Hepatocyte (in vitro differentiated cells): ENCODE measurements around the gene MACF1.

Experiments used
- EZH2 ChIP-seq: fragments of 200-600 bp; sonication (generic); IDR thresholded peaks from 2 replicates; pipeline ENCODE4 v1.6.1; 2016; ENCODE audit warnings: antibody characterized with exemption, mild to moderate bottlenecking, borderline replicate concordance
- EZH2phosphoT487 ChIP-seq: fragments of 200-600 bp; sonication (generic); IDR thresholded peaks from one replicate; pipeline ENCODE4 v1.6.1; 2018; ENCODE audit warnings: antibody characterized with exemption, mild to moderate bottlenecking, low read depth, moderate library complexity; ENCODE audit not compliant: unreplicated experiment, severe bottlenecking
- TF ChIP-seq, protein P1 (sequence below): fragments of 200-600 bp; sonication (generic); IDR thresholded peaks from 2 replicates; pipeline ENCODE4 v1.5.1; 2016; ENCODE audit warnings: antibody characterized with exemption, mild to moderate bottlenecking; ENCODE audit not compliant: poor library complexity

GRCh38 chr1:39159224-39160036, 45.1 kb upstream of the MACF1 start:
- TF ChIP-seq, protein P1, sequence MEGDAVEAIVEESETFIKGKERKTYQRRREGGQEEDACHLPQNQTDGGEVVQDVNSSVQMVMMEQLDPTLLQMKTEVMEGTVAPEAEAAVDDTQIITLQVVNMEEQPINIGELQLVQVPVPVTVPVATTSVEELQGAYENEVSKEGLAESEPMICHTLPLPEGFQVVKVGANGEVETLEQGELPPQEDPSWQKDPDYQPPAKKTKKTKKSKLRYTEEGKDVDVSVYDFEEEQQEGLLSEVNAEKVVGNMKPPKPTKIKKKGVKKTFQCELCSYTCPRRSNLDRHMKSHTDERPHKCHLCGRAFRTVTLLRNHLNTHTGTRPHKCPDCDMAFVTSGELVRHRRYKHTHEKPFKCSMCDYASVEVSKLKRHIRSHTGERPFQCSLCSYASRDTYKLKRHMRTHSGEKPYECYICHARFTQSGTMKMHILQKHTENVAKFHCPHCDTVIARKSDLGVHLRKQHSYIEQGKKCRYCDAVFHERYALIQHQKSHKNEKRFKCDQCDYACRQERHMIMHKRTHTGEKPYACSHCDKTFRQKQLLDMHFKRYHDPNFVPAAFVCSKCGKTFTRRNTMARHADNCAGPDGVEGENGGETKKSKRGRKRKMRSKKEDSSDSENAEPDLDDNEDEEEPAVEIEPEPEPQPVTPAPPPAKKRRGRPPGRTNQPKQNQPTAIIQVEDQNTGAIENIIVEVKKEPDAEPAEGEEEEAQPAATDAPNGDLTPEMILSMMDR = no peak
- TF ChIP-seq EZH2 = no peak
- TF ChIP-seq EZH2phosphoT487 = no peak
